DOHH2 (cell line): ENCODE data around the gene CTU1.

Experiments
- H3F3A ChIP-seq: fragments of 200-600 bp; sonication (generic), shearing (Covaris generic); 2 replicates; pipeline ENCODE4 v1.6.0; 2016; ENCODE audit warnings: antibody characterized with exemption, mild to moderate bottlenecking; ENCODE audit not compliant: control insufficient read depth, insufficient read depth
- H3K27ac ChIP-seq: fragments of 200-600 bp; sonication (generic); 2 replicates; pipeline ENCODE4 v1.5.1; 2014; ENCODE audit warnings: low read depth, mild to moderate bottlenecking, low read length, moderate library complexity
- H3K27me3 ChIP-seq: fragments of 200-600 bp; sonication (generic); 2 replicates; pipeline ENCODE4 v1.6.1; 2014; ENCODE audit warnings: mild to moderate bottlenecking, low read length, mixed read lengths; ENCODE audit not compliant: control insufficient read depth
- H3K36me3 ChIP-seq: fragments of 200-600 bp; sonication (generic); 2 replicates; pipeline ENCODE4 v1.6.1; 2014; ENCODE audit warnings: mild to moderate bottlenecking, low read length, moderate library complexity, mixed read lengths; ENCODE audit not compliant: control insufficient read depth
- H3K4me1 ChIP-seq: fragments of 200-600 bp; sonication (generic); 2 replicates; pipeline ENCODE4 v1.6.1; 2014; ENCODE audit warnings: mild to moderate bottlenecking, low read length, mixed read lengths; ENCODE audit not compliant: control insufficient read depth
- H3K4me2 ChIP-seq: fragments of 200-600 bp; sonication (generic); 2 replicates; pipeline ENCODE4 v1.6.0; 2014; ENCODE audit warnings: mild to moderate bottlenecking, low read length, moderate library complexity
- H3K4me3 ChIP-seq: fragments of 200-600 bp; sonication (generic); 2 replicates; pipeline ENCODE4 v1.5.1; 2014; ENCODE audit warnings: mild to moderate bottlenecking, low read length, mixed read lengths
- H3K79me2 ChIP-seq: fragments of 200-600 bp; sonication (generic); 2 replicates; pipeline ENCODE4 v1.6.1; 2014; ENCODE audit warnings: mild to moderate bottlenecking, low read length, mixed read lengths; ENCODE audit not compliant: control insufficient read depth
- H3K9me2 ChIP-seq: fragments of 200-600 bp; sonication (generic); replicated peaks from 2 replicates; pipeline ENCODE4 v1.6.1; 2014; ENCODE audit warnings: mild to moderate bottlenecking, low read length, mixed read lengths; ENCODE audit not compliant: control insufficient read depth
- H3K9me3 ChIP-seq: fragments of 200-600 bp; sonication (generic); 2 replicates; pipeline ENCODE4 v1.6.1; 2014; ENCODE audit warnings: antibody characterized with exemption, low read length, mixed read lengths; ENCODE audit not compliant: control insufficient read depth, insufficient read depth
- H4K20me1 ChIP-seq: fragments of 200-600 bp; sonication (generic); 2 replicates; pipeline ENCODE4 v1.6.0; 2014; ENCODE audit warnings: low read depth, mild to moderate bottlenecking, antibody characterized with exemption, low read length, moderate library complexity; ENCODE audit not compliant: control insufficient read depth, insufficient read depth
- CTCF ChIP-seq: fragments of 200-600 bp; sonication (generic); IDR thresholded peaks from one replicate; pipeline ENCODE4 v1.5.1; 2014; ENCODE audit warnings: antibody characterized with exemption, mild to moderate bottlenecking, low read depth, low read length; ENCODE audit not compliant: poor library complexity, severe bottlenecking
- EZH2phosphoT487 ChIP-seq: fragments of 200-600 bp; sonication (generic); IDR thresholded peaks from 2 replicates; pipeline ENCODE4 v1.6.1; 2017; ENCODE audit warnings: borderline replicate concordance, mild to moderate bottlenecking, antibody characterized with exemption, low read length, moderate library complexity, mixed read lengths

Gene CTU1

GRCh38 chr19:51125421-51126075, 17.3 kb upstream of the CTU1 start:
- Histone ChIP-seq H3K9me3 (no peaks in the 10 kb centered on the region), H3F3A (peaks cover 25% of the 10 kb centered on the region), H3K4me3 (no peak overlapping the region), H4K20me1 (no peaks in the 10 kb centered on the region), H3K79me2 (no peaks in the 10 kb centered on the region), H3K27ac (no peak overlapping the region), H3K4me1 (peaks cover 82% of the 10 kb centered on the region), H3K36me3 (no peaks in the 10 kb centered on the region), H3K9me2 (no peaks in the 10 kb centered on the region), H3K4me2 (no peak overlapping the region), H3K27me3 (no peaks in the 10 kb centered on the region)
- no peak for TF ChIP-seq EZH2phosphoT487
- no peak for TF ChIP-seq CTCF

- H3K4me2 ChIP-seq, result peak within 1 kb of the TSS; percentile 84
Observed at GRCh38 chr19:51124729-51125128, 16.5 kb upstream of the CTU1 start, which contains the start of gene SIGLEC9. Gene SIGLEC9, plus strand, starts transcription at chr19:51124906. Its CDS starts 69 bp downstream, at chr19:51124975.

GRCh38 chr19:51124216-51124615, 16.0 kb upstream of the CTU1 start:
- Histone ChIP-seq H3K4me3 (peak overlapping the region; percentile 58), H4K20me1 (no peaks in the 10 kb centered on the region), H3K27me3 (no peaks in the 10 kb centered on the region), H3F3A (peaks cover 25% of the 10 kb centered on the region), H3K36me3 (no peaks in the 10 kb centered on the region), H3K79me2 (no peaks in the 10 kb centered on the region), H3K4me2 (peak overlapping the region; percentile 84), H3K27ac (peak overlapping the region; percentile 71), H3K9me3 (no peaks in the 10 kb centered on the region), H3K4me1 (peaks cover 68% of the 10 kb centered on the region), H3K9me2 (no peaks in the 10 kb centered on the region)
- TF ChIP-seq CTCF (no peak), EZH2phosphoT487 (no peak)

More at GRCh38 chr19:51124729-51125128, 16.5 kb upstream of the CTU1 start, which contains the start of gene SIGLEC9:
- H3F3A ChIP-seq, result peaks cover 25% of the 10 kb centered on the region
- H3K4me3 ChIP-seq, result peak within 1 kb of the TSS; percentile 58
- H3K36me3 ChIP-seq, result no peaks in the 10 kb centered on the region
- no peaks in the 10 kb centered on the region for H4K20me1 ChIP-seq
- no peaks in the 10 kb centered on the region for H3K27me3 ChIP-seq
- no peaks in the 10 kb centered on the region for H3K79me2 ChIP-seq
- H3K4me1 ChIP-seq, result peaks cover 74% of the 10 kb centered on the region
- no peaks in the 10 kb centered on the region for H3K9me2 ChIP-seq
- TF ChIP-seq EZH2phosphoT487 (no peak), CTCF (no peak)
- H3K27ac ChIP-seq, result peak within 1 kb of the TSS; percentile 71
- H3K9me3 ChIP-seq, result no peaks in the 10 kb centered on the region
